ENCODE data around the gene CDH9. TPM values are rescaled to one million over a fixed set of nuclear protein-coding genes. Genes with fewer than 3 reads are reported as not detected.
"Not testable (repeated sequence)": the region's sequence is repeated elsewhere in the genome, so short reads cannot be mapped to it uniquely, and the experiment has no call there.

Gene CDH9
- total RNA-seq, 4 donors from 2014 or later, result not detected

DNA sequence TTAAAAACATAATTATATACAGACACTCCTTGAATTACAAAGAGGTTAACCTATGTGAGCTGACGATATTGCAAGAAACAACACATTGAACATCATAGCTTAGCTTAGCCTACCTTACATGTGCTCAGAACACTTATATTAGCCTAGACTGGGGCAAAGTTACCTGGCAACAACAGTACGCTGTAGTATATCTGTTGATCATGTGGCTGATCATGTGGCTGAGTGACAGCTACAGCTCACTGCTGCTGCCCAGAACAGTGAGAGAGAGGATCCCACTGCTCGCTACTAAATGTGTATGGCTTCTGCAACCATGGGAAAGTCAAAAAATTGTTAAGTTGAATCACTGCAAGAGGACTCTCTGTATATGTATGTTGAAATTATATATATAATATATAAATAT, 169.9 kb downstream of the CDH9 start:
- no peak for DNase-seq (ENCODE audit: low spot score in 2 of 2)
- H3K4me1 ChIP-seq, result no peaks in the 10 kb centered on the region
- no peaks in the 10 kb centered on the region for H3K36me3 ChIP-seq
- H3K9me3 ChIP-seq, result no peaks in the 10 kb centered on the region
- WGBS, result 79% methylated on average over 3 of the region's 3 CpGs
- H3K27me3 ChIP-seq, result no peaks in the 10 kb centered on the region
- H3K4me3 ChIP-seq, result no peak overlapping the region
- no peak overlapping the region for H3K27ac ChIP-seq
- TF ChIP-seq EP300 (IDR thresholded peaks at IDR 0.05), result no peak
- TF ChIP-seq POLR2A (IDR thresholded peaks at IDR 0.05), result no peak
- no peak for TF ChIP-seq POLR2AphosphoS5 (IDR thresholded peaks at IDR 0.05)
- TF ChIP-seq, protein P1, sequence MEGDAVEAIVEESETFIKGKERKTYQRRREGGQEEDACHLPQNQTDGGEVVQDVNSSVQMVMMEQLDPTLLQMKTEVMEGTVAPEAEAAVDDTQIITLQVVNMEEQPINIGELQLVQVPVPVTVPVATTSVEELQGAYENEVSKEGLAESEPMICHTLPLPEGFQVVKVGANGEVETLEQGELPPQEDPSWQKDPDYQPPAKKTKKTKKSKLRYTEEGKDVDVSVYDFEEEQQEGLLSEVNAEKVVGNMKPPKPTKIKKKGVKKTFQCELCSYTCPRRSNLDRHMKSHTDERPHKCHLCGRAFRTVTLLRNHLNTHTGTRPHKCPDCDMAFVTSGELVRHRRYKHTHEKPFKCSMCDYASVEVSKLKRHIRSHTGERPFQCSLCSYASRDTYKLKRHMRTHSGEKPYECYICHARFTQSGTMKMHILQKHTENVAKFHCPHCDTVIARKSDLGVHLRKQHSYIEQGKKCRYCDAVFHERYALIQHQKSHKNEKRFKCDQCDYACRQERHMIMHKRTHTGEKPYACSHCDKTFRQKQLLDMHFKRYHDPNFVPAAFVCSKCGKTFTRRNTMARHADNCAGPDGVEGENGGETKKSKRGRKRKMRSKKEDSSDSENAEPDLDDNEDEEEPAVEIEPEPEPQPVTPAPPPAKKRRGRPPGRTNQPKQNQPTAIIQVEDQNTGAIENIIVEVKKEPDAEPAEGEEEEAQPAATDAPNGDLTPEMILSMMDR (IDR thresholded peaks at IDR 0.05), result no peak

DNA sequence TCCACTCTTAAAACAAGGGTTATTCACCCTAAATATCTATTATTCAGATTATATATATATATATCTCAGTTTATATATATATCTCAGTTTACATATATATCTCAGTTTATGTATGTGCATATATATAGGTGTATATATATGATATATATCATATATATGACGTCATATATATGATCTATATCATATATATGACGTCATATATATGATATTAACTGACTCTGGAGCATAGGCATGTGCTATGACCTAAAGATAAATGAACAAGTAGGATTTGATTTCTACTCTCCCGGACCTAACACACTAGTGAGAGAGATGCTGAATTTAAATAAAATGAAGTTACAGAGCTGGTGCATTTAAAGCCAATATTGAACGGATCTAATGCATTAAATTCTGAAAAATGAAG, 174.3 kb downstream of the CDH9 start:
- WGBS, result 46% methylated on average over 4 of the region's 4 CpGs

DNA sequence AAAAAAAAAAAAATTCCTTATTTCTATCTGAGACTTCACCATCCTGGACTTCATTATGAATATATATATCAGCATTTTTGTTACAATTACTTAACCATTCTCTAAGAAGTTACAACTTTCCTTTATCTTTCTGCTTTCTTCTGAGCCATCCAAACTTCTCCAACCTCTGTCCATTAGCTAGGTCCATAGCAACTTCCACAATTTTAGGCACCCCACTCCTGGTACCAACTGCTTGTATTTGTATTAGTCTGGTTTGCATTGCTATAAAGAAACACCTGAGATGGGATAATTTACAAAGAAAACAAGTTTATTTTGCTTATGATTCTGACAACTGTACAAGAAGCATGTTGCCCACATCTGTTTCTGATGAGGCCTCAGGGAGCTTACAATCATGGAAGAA, 182.1 kb downstream of the CDH9 start:
- TF ChIP-seq EP300 (IDR thresholded peaks at IDR 0.05) (no peak), POLR2AphosphoS5 (IDR thresholded peaks at IDR 0.05) (no peak), POLR2A (IDR thresholded peaks at IDR 0.05) (no peak)
- TF ChIP-seq, protein P1 (IDR thresholded peaks at IDR 0.05), result no peak
- Histone ChIP-seq H3K27me3 (no peaks in the 10 kb centered on the region), H3K36me3 (no peaks in the 10 kb centered on the region), H3K4me3 (no peak overlapping the region), H3K27ac (no peak overlapping the region), H3K9me3 (peaks cover 22% of the 10 kb centered on the region), H3K4me1 (no peaks in the 10 kb centered on the region)
- no peak for DNase-seq (ENCODE audit: low spot score in 2 of 2)

More for the DNA sequence above, 174.3 kb downstream of the CDH9 start:
- no peaks in the 10 kb centered on the region for H3K9me3 ChIP-seq
- TF ChIP-seq EP300 (IDR thresholded peaks at IDR 0.05), result no peak
- TF ChIP-seq POLR2A (IDR thresholded peaks at IDR 0.05), result no peak
- no peak for TF ChIP-seq POLR2AphosphoS5 (IDR thresholded peaks at IDR 0.05)
- TF ChIP-seq, protein P1 (IDR thresholded peaks at IDR 0.05), result no peak
- no peaks in the 10 kb centered on the region for H3K4me1 ChIP-seq
- no peaks in the 10 kb centered on the region for H3K27me3 ChIP-seq
- no peaks in the 10 kb centered on the region for H3K36me3 ChIP-seq
- H3K4me3 ChIP-seq, result no peak overlapping the region
- no peak for DNase-seq (ENCODE audit: low spot score in 2 of 2)
- H3K27ac ChIP-seq, result no peak overlapping the region

DNA sequence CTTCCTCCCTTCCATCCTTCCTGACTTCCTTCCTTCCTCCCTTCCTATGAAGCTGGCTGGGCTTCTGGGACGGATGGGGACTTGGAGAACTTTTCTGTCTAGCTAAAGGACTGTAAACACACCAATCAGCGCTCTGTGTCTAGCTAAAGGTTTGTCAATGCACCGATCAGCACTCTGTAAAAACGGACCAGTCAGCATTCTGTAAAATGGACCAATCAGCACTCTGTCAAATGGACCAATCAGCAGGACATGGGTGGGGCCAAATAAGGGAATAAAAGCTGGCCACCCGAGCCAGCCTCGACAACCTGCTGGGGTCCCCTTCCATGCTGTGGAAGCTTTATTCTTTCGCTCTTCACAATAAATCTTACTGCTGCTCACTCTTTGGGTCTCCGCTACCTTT, 185.9 kb downstream of the CDH9 start:
- H3K27ac ChIP-seq; H3K4me3 ChIP-seq; H3K36me3 ChIP-seq; H3K27me3 ChIP-seq; DNase-seq (ENCODE audit: low spot score in 2 of 2); H3K4me1 ChIP-seq: not testable (repeated sequence)
- WGBS, result 90% methylated on average over 8 of the region's 8 CpGs
- peaks cover 22% of the 10 kb centered on the region for H3K9me3 ChIP-seq

DNA sequence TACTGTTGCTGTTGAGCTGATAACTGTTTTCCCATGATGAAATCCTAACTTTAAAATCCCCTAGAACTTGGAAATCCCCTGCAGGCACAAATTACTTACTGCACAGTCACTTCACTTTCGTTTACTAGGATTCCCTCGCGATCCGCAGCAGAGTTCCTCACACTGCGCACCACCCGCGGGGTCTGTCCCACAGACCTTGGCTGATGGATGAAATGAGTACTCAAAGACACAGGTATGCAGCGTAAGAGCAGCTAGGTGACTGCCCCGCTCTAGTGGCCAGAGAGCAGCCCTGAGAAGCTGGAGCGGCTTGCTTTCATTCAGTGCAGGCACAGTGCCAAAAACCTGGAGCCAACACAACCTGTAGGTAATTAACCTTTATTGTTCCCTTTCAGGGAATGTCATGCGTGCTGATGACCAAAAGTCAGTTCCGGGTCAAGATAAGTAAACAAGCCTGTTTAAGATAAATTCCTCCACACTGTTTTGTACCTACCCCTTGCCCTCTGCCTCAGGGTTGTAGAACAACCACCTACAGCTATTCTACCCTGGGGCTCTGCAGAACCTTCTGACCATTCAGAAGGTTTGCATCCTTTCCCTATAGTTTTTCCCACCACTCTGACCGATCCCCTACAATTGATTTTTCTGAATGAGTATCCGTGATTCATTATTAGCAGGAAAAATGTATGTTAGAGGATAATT, 191.2 kb downstream of the CDH9 start:
- Histone ChIP-seq H3K36me3 (no peaks in the 10 kb centered on the region), H3K4me1 (no peaks in the 10 kb centered on the region), H3K27me3 (no peaks in the 10 kb centered on the region), H3K9me3 (no peaks in the 10 kb centered on the region), H3K4me3 (no peak overlapping the region), H3K27ac (no peak overlapping the region)
- TF ChIP-seq, protein P1 (IDR thresholded peaks at IDR 0.05), result no peak
- TF ChIP-seq POLR2AphosphoS5 (IDR thresholded peaks at IDR 0.05) (no peak), POLR2A (IDR thresholded peaks at IDR 0.05) (no peak), EP300 (IDR thresholded peaks at IDR 0.05) (no peak)
- 79% methylated on average over 14 of the region's 14 CpGs for WGBS
- DNase-seq (ENCODE audit: low spot score in 2 of 2), result no peak

DNA sequence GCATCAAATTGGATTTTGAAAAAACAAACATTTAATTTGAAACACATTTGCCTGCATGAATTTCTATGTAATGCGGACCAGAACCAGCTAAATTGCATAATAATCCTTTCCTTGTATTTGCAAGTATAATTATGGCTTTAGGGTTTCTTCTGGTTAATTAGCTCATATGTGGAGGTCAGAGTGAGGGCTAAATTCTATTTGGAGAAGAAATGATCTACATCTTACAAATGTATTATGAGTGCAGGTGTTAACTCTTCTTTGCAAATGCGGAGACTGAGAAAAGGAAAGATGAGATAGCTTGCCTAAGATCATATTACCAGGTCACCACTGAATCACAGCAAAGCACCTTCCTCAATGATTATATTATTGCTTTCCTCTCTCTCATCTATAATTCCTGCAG, 194.7 kb downstream of the CDH9 start:
- Histone ChIP-seq H3K4me1 (no peaks in the 10 kb centered on the region), H3K27ac (no peak overlapping the region), H3K27me3 (no peaks in the 10 kb centered on the region), H3K36me3 (no peaks in the 10 kb centered on the region), H3K4me3 (no peak overlapping the region), H3K9me3 (no peaks in the 10 kb centered on the region)
- 70% methylated on average over 2 of the region's 2 CpGs for WGBS
- TF ChIP-seq POLR2A (IDR thresholded peaks at IDR 0.05) (no peak), POLR2AphosphoS5 (IDR thresholded peaks at IDR 0.05) (no peak), EP300 (IDR thresholded peaks at IDR 0.05) (no peak)
- TF ChIP-seq, protein P1 (IDR thresholded peaks at IDR 0.05), result no peak
- no peak for DNase-seq (ENCODE audit: low spot score in 2 of 2)
